IMR-90 (cell line): ENCODE results near the gene STAT4. TPM values are rescaled to one million over a fixed set of nuclear protein-coding genes. Genes with fewer than 3 reads are reported as not detected.

Source experiments
- ATAC-seq: fragments of 200-7000 bp; cut with Tn5 transposase; 2 replicates; pipeline ENCODE4 v1.9.1; 2020; ENCODE audit warnings: low read depth, mild to moderate bottlenecking, moderate library complexity
- BruUV-seq: library from RNA; stranded (reverse); fragments of 400-500 nt; replicated peaks from 2 replicates; lab custom pipeline; 2021; lab: Mats Ljungman, UMichigan
- CTCF ChIA-PET: fragments of 300-600 bp; formaldehyde crosslinking; extraction: SDS; loops from one replicate; lab custom pipeline; 2021; ENCODE audit warnings: antibody characterized with exemption; lab: Yijun Ruan, JAX
- POLR2A ChIA-PET: fragments of 300-600 bp; sonication (Branson Sonifier 250); formaldehyde crosslinking; loops from one replicate; lab custom pipeline; 2022; ENCODE audit warnings: antibody characterized with exemption; ENCODE audit not compliant: unreplicated experiment; lab: Charles Lee
- DNase-seq: peaks from one replicate; pipeline ENCODE4 v3.0.0; 2013
- H2AFZ ChIP-seq: replicated peaks from 2 replicates; pipeline ENCODE3; 2013; ENCODE audit warnings: low read length, mild to moderate bottlenecking; ENCODE audit not compliant: poor library complexity
- H2AK5ac ChIP-seq: 2 replicates; pipeline ENCODE4 v1.6.1; 2013; ENCODE audit warnings: low read depth, low read length, inconsistent platforms
- H2AK9ac ChIP-seq: replicated peaks from 2 replicates; pipeline ENCODE3; 2013; ENCODE audit warnings: mild to moderate bottlenecking, low read depth, low read length, moderate library complexity; ENCODE audit not compliant: poor library complexity
- H2BK120ac ChIP-seq: 2 replicates; pipeline ENCODE4 v1.6.1; 2013; ENCODE audit warnings: low read depth, low read length, inconsistent platforms
- H2BK15ac ChIP-seq: 3 replicates; pipeline ENCODE4 v1.6.1; 2013; ENCODE audit warnings: low read depth, low read length, inconsistent platforms
- H2BK20ac ChIP-seq: 2 replicates; pipeline ENCODE4 v1.6.1; 2013; ENCODE audit warnings: low read depth, mild to moderate bottlenecking, inconsistent platforms, low read length, moderate library complexity
- H2BK5ac ChIP-seq: 2 replicates; pipeline ENCODE4 v1.6.1; 2013; ENCODE audit warnings: mild to moderate bottlenecking, low read depth, low read length, inconsistent platforms; ENCODE audit not compliant: poor library complexity, severe bottlenecking
- H3K14ac ChIP-seq: replicated peaks from 2 replicates; pipeline ENCODE4 v1.6.1; 2013; ENCODE audit warnings: low read depth, low read length, inconsistent platforms
- H3K18ac ChIP-seq: 2 replicates; pipeline ENCODE4 v1.6.1; 2013; ENCODE audit warnings: low read depth, low read length, control low read depth
- H3K23ac ChIP-seq: 2 replicates; pipeline ENCODE4 v1.6.1; 2013; ENCODE audit warnings: low read depth, low read length, inconsistent platforms
- H3K27ac ChIP-seq: 2 replicates; pipeline ENCODE4 v1.5.1; 2013; ENCODE audit warnings: mild to moderate bottlenecking, control low read depth, low read length; ENCODE audit not compliant: insufficient read depth
- H3K27me3 ChIP-seq: 2 replicates; pipeline ENCODE4 v1.6.1; 2013; ENCODE audit warnings: low read length; ENCODE audit not compliant: control insufficient read depth, insufficient read depth
- H3K36me3 ChIP-seq: 2 replicates; pipeline ENCODE4 v1.6.1; 2013; ENCODE audit warnings: low read length, mixed read lengths; ENCODE audit not compliant: control insufficient read depth, insufficient read depth
- H3K4ac ChIP-seq: 2 replicates; pipeline ENCODE4 v1.6.1; 2013; ENCODE audit warnings: low read depth, low read length, inconsistent platforms
- H3K4me1 ChIP-seq: 2 replicates; pipeline ENCODE4 v1.6.1; 2013; ENCODE audit warnings: low read length, mixed read lengths; ENCODE audit not compliant: control insufficient read depth, insufficient read depth
- H3K4me2 ChIP-seq: 2 replicates; pipeline ENCODE4 v1.6.1; 2013; ENCODE audit warnings: low read depth, mild to moderate bottlenecking, control low read depth, low read length, moderate library complexity
- H3K4me3 ChIP-seq: 2 replicates; pipeline ENCODE4 v1.5.1; 2013; ENCODE audit warnings: low read depth, mild to moderate bottlenecking, control low read depth, low read length, moderate library complexity; ENCODE audit not compliant: insufficient read depth
- H3K56ac ChIP-seq: 2 replicates; pipeline ENCODE4 v1.6.1; 2013; ENCODE audit warnings: low read length, inconsistent platforms; ENCODE audit not compliant: insufficient read depth; ENCODE audit errors: extremely low read depth
- H3K79me1 ChIP-seq, 2 experiments: 2 replicates each; pipeline ENCODE4 v1.6.1; 2013; ENCODE audit warnings: low read length in 2 of 2, inconsistent platforms in 1 of 2, low read depth in 1 of 2
- H3K9ac ChIP-seq: 2 replicates; pipeline ENCODE4 v1.6.1; 2013; ENCODE audit warnings: low read depth, low read length, control low read depth
- H3K9me1 ChIP-seq: 2 replicates; pipeline ENCODE4 v1.6.1; 2013; ENCODE audit warnings: low read length, inconsistent platforms; ENCODE audit not compliant: insufficient read depth
- H3K9me3 ChIP-seq: 2 replicates; pipeline ENCODE4 v1.6.1; 2013; ENCODE audit warnings: low read length; ENCODE audit not compliant: control insufficient read depth, insufficient read depth
- H4K20me1 ChIP-seq: 2 replicates; pipeline ENCODE4 v1.6.1; 2013; ENCODE audit warnings: low read length, inconsistent platforms; ENCODE audit not compliant: insufficient read depth
- H4K5ac ChIP-seq: 2 replicates; pipeline ENCODE4 v1.6.1; 2013; ENCODE audit warnings: mild to moderate bottlenecking, low read depth, low read length, control low read depth
- H4K8ac ChIP-seq, 2 experiments: 2 replicates each; pipeline ENCODE4 v1.6.1; 2013; ENCODE audit warnings: low read depth in 2 of 2, low read length in 2 of 2, control low read depth in 1 of 2, inconsistent platforms in 1 of 2
- H4K91ac ChIP-seq: 2 replicates; pipeline ENCODE4 v1.6.1; 2013; ENCODE audit warnings: low read depth, low read length, inconsistent platforms; ENCODE audit not compliant: insufficient read depth
- BHLHE40 ChIP-seq: fragments of 150-350 bp; IDR thresholded peaks from 2 replicates; pipeline ENCODE4 v1.6.1; 2016; ENCODE audit warnings: mild to moderate bottlenecking, low read depth, low read length
- CHD1 ChIP-seq: IDR thresholded peaks from 2 replicates; pipeline ENCODE4 v1.6.1; 2012; ENCODE audit warnings: low read depth, low read length, improper control_type of control experiment
- ELK1 ChIP-seq: fragments of 150-350 bp; IDR thresholded peaks from 2 replicates; pipeline ENCODE4 v1.6.1; 2016; ENCODE audit warnings: low read depth, mild to moderate bottlenecking, low read length, moderate library complexity, borderline replicate concordance
- MAFK ChIP-seq: IDR thresholded peaks from 2 replicates; pipeline ENCODE4 v1.6.1; 2012; ENCODE audit warnings: low read depth, low read length, improper control_type of control experiment
- MAZ ChIP-seq: IDR thresholded peaks from 2 replicates; pipeline ENCODE4 v1.6.1; 2012; ENCODE audit warnings: low read depth, mild to moderate bottlenecking, low read length, improper control_type of control experiment, moderate library complexity, borderline replicate concordance
- MXI1 ChIP-seq: IDR thresholded peaks from 2 replicates; pipeline ENCODE4 v1.6.1; 2012; ENCODE audit warnings: low read depth, mild to moderate bottlenecking, low read length, moderate library complexity, borderline replicate concordance
- NFE2L2 ChIP-seq: fragments of 150-350 bp; IDR thresholded peaks from 2 replicates; pipeline ENCODE4 v1.6.1; 2016; ENCODE audit warnings: low read depth, mild to moderate bottlenecking, low read length
- POLR2A ChIP-seq: IDR thresholded peaks from 2 replicates; pipeline ENCODE4 v1.6.1; 2012; ENCODE audit warnings: mild to moderate bottlenecking, low read depth, low read length
- RAD21 ChIP-seq: IDR thresholded peaks from 2 replicates; pipeline ENCODE4 v1.6.1; 2012; ENCODE audit warnings: low read length, improper control_type of control experiment
- RCOR1 ChIP-seq: IDR thresholded peaks from 2 replicates; pipeline ENCODE4 v1.6.1; 2012; ENCODE audit warnings: mild to moderate bottlenecking, low read length, improper control_type of control experiment; ENCODE audit not compliant: insufficient replicate concordance
- RFX5 ChIP-seq: IDR thresholded peaks from 2 replicates; pipeline ENCODE4 v1.8.0; 2012; ENCODE audit warnings: low read depth, mild to moderate bottlenecking, low read length, moderate library complexity
- SMC3 ChIP-seq: fragments of 150-350 bp; IDR thresholded peaks from 2 replicates; pipeline ENCODE4 v1.6.1; 2016; ENCODE audit warnings: low read depth, mild to moderate bottlenecking, antibody characterized with exemption, low read length, moderate library complexity
- USF2 ChIP-seq: fragments of 150-350 bp; IDR thresholded peaks from 2 replicates; pipeline ENCODE4 v1.6.1; 2017; ENCODE audit warnings: mild to moderate bottlenecking, antibody characterized with exemption, low read length, low read depth
- WGBS, 2 experiments: methylation state at CpG; one replicate each; pipeline versions ENCODE4 v1.1.5 to v1.1.7; 2013; ENCODE audit warnings: missing lambda C conversion rate in 2 of 2; ENCODE audit not compliant: insufficient read length in 1 of 2; ENCODE audit errors: extremely low coverage in 2 of 2; 5-methylcytosine and 5-hydroxymethylcytosine counted together
- dilution Hi-C: fragments of 300-500 bp; cut with HindIII; formaldehyde crosslinking; loops from one replicate; pipeline ENCODE4 v1.14.3; 2018; ENCODE audit warnings: low sequenced_read_pairs; ENCODE audit not compliant: unreplicated experiment
- in situ Hi-C: fragments of 300-500 bp; cut with MboI; formaldehyde crosslinking; loops from 3 replicates; pipeline ENCODE4 v1.14.3; 2019; ENCODE audit warnings: low sequenced_read_pairs, inconsistent platforms, mixed read lengths
- intact Hi-C: fragments of 100-400 bp; cut with micrococcal nuclease; formaldehyde crosslinking; loops from 2 replicates; pipeline ENCODE4 v1.10.0; 2022
- polyA plus RNA-seq, 3 experiments: library from polyadenylated mRNA; depleted of rRNA; stranded (reverse); fragments of >200 nt; gene quantifications; 2 replicates each; pipeline ENCODE4 v1.2.3, GENCODE V29; 2012; ENCODE audit warnings: low replicate concordance in 1 of 3
- total RNA-seq: library from RNA; depleted of rRNA; stranded (reverse); fragments of >200 nt; gene quantifications from 2 replicates; pipeline ENCODE4 v1.2.3, GENCODE V29; 2012

Gene STAT4
- total and polyA plus RNA-seq, 2 of the 4 experiments (the other 2 are of a cell fraction), result 0.36 to 0.48 TPM

- no peak for TF ChIP-seq ELK1
These were observed at the start of gene STAT4 (continued) for GRCh38 chr2:191150600-191151330.

GRCh38 chr2:191199929-191200512 lies 49.2 kb upstream of the STAT4 start:
- Histone ChIP-seq H3K79me1 (no peaks in the 10 kb centered on the region; a peak in 1 of 4 replicates), H2BK15ac (peak overlapping the region; percentile 19; the same call in 1 of the 3 replicates), H3K4me3 (no peak overlapping the region), H2AK9ac (no peak overlapping the region), H4K20me1 (no peaks in the 10 kb centered on the region), H2AFZ (no peak overlapping the region), H3K14ac (no peak overlapping the region), H3K36me3 (no peaks in the 10 kb centered on the region), H2BK120ac (peak overlapping the region; percentile 20; the same call in 1 of the 2 replicates), H3K4ac (no peak overlapping the region), H3K27me3 (no peaks in the 10 kb centered on the region), H3K18ac (no peak overlapping the region), H2BK20ac (peak overlapping the region; percentile 32; the same call in 1 of the 2 replicates), H3K23ac (no peak overlapping the region), H2BK5ac (no peak overlapping the region), H2AK5ac (peak overlapping the region; percentile 37; the same call in 1 of the 2 replicates), H3K56ac (no peak overlapping the region), H3K9ac (no peak overlapping the region), H3K9me1 (0 out of 2 replicates have a peak, but pooled peaks cover 4% of the 10 kb centered on the region), H4K5ac (no peak overlapping the region), H3K9me3 (peaks cover 3% of the 10 kb centered on the region; the same call in 1 of the 2 replicates), H4K91ac (no peak overlapping the region), H4K8ac (no peak overlapping the region), H3K27ac (no peak overlapping the region), H3K4me2 (no peak overlapping the region), H3K4me1 (peaks cover 9% of the 10 kb centered on the region)
- intact Hi-C loops, result no loop called here
- CTCF ChIA-PET, result no interaction called here
- ATAC-seq (no peak), DNase-seq (no peak)
- no CpG with 5 or more reads among the region's 6 CpGs for WGBS, 2 experiments
- BruUV-seq, result no TSS peak
- POLR2A ChIA-PET, result no interaction called here
- dilution Hi-C loops, result no loop called here
- in situ Hi-C loops, result no loop called here
- TF ChIP-seq RCOR1 (no peak), MXI1 (no peak), SMC3 (no peak), MAZ (no peak), ELK1 (no peak), NFE2L2 (no peak), RFX5 (no peak), CHD1 (no peak), POLR2A (no peak), BHLHE40 (no peak), MAFK (no peak), RAD21 (no peak), USF2 (no peak)
